OCI-LY7 (cell line): ENCODE measurements around the gene ASIP. TPM values are rescaled to one million over a fixed set of nuclear protein-coding genes. Genes with fewer than 3 reads are reported as not detected.

ENCODE experiments used
- BruUV-seq: library from RNA; stranded (reverse); fragments of 400-500 nt; replicated peaks from 2 replicates; lab custom pipeline; 2021; lab: Mats Ljungman, UMichigan
- CTCF ChIA-PET: fragments of 300-600 bp; sonication (Branson Sonifier 250); formaldehyde crosslinking; loops from one replicate; lab custom pipeline; 2022; ENCODE audit warnings: antibody characterized with exemption; ENCODE audit not compliant: unreplicated experiment; lab: Charles Lee
- POLR2A ChIA-PET: fragments of 300-600 bp; sonication (Branson Sonifier 250); formaldehyde crosslinking; loops from one replicate; lab custom pipeline; 2022; ENCODE audit warnings: antibody characterized with exemption; lab: Charles Lee
- DNase-seq: peaks from one replicate; pipeline ENCODE4 v3.0.0-alpha.2; 2015; ENCODE audit warnings: low spot score
- H2AFZ ChIP-seq: fragments of 200-600 bp; sonication (generic), shearing (Covaris generic); 2 replicates; pipeline ENCODE4 v1.6.1; 2014; ENCODE audit warnings: mild to moderate bottlenecking, antibody characterized with exemption, low read length, moderate library complexity
- H3K27ac ChIP-seq: fragments of 200-600 bp; sonication (generic); 2 replicates; pipeline ENCODE4 v1.5.1; 2014; ENCODE audit warnings: mixed run types, low read depth, mild to moderate bottlenecking, moderate library complexity, low read length, inconsistent platforms; ENCODE audit not compliant: poor library complexity, severe bottlenecking
- H3K36me3 ChIP-seq: fragments of 200-600 bp; sonication (generic); 2 replicates; pipeline ENCODE4 v1.6.1; 2014; ENCODE audit warnings: mild to moderate bottlenecking, antibody characterized with exemption, low read length, moderate library complexity, mixed read lengths; ENCODE audit not compliant: insufficient read depth
- H3K4me1 ChIP-seq: fragments of 200-600 bp; sonication (generic); 2 replicates; pipeline ENCODE4 v1.5.1; 2014; ENCODE audit warnings: mild to moderate bottlenecking, low read length; ENCODE audit not compliant: insufficient read depth, poor library complexity, severe bottlenecking
- H3K4me2 ChIP-seq: fragments of 200-600 bp; sonication (generic); 2 replicates; pipeline ENCODE4 v1.6.1; 2014; ENCODE audit warnings: mild to moderate bottlenecking, low read length
- H3K4me3 ChIP-seq: fragments of 200-600 bp; sonication (generic); 2 replicates; pipeline ENCODE4 v1.5.1; 2014; ENCODE audit warnings: mild to moderate bottlenecking, low read depth, low read length; ENCODE audit not compliant: poor library complexity, severe bottlenecking
- H3K79me2 ChIP-seq: fragments of 200-600 bp; sonication (generic); 2 replicates; pipeline ENCODE4 v1.6.1; 2016; ENCODE audit warnings: low read depth, mild to moderate bottlenecking, low read length, moderate library complexity, mixed read lengths; ENCODE audit not compliant: insufficient read depth
- H3K9me2 ChIP-seq: fragments of 200-600 bp; sonication (generic); 2 replicates; pipeline ENCODE4 v1.6.1; 2016; ENCODE audit warnings: mild to moderate bottlenecking, low read length, mixed read lengths; ENCODE audit not compliant: insufficient read depth
- H3K9me3 ChIP-seq: fragments of 200-600 bp; sonication (generic); 2 replicates; pipeline ENCODE4 v1.6.1; 2014; ENCODE audit warnings: mild to moderate bottlenecking, mixed run types, low read length, mixed read lengths
- H4K20me1 ChIP-seq: fragments of 200-600 bp; sonication (generic); 2 replicates; pipeline ENCODE4 v1.6.1; 2014; ENCODE audit warnings: mild to moderate bottlenecking, antibody characterized with exemption, low read length, moderate library complexity, mixed read lengths; ENCODE audit not compliant: insufficient read depth
- EZH2phosphoT487 ChIP-seq: fragments of 200-600 bp; sonication (generic); IDR thresholded peaks from 2 replicates; pipeline ENCODE4 v1.6.1; 2018; ENCODE audit warnings: low read depth, borderline replicate concordance, mild to moderate bottlenecking, mixed run types, antibody characterized with exemption, low read length, moderate library complexity, mixed read lengths
- intact Hi-C: fragments of 100-400 bp; cut with micrococcal nuclease; formaldehyde crosslinking; loops from one replicate; pipeline ENCODE4 v1.10.0; 2022; ENCODE audit not compliant: unreplicated experiment
- total RNA-seq, 2 experiments: library from RNA; depleted of rRNA in 1 of 2; stranded (reverse); fragments of >200 nt in 1 of 2; shearing (Covaris generic) in 1 of 2; gene quantifications; 2 replicates each; pipeline ENCODE4 v1.2.3, GENCODE V29; 2014 to 2022
- TF ChIP-seq, protein P1 (sequence below): fragments of 200-600 bp; sonication (generic); conservative IDR thresholded peaks from 2 replicates; pipeline ENCODE4 v1.5.1; 2014; ENCODE audit warnings: mild to moderate bottlenecking, antibody characterized with exemption, low read length, moderate library complexity, mixed read lengths

ASIP gene
- total RNA-seq, 2 experiments from 2014 or later: 0.32 to 0.82 TPM

DNA sequence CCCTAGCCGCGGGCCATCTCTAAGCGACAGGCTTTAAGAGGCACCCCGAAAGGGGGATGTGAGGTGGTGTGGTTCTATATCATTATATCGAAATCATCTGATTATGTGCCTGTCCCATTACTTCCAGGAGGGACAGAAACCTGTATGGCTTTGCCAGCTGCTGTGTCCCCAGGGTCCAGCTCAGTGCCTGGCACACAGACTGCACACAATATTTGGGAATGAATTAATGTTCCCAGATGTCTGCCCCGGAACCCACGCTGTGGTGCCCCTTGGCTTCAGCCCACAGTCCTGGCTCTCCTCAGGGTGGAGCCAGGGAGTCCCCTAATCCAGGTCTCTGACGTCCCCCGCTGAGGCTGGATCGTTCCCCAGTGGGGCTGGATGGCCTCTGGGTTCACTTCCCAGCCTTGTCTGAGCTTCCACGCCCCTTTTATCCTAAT lies 70.8 kb downstream of the ASIP start:
- H3K4me2 ChIP-seq: 0 out of 2 replicates have a peak overlapping the region, but pooled peaks have one; percentile 28
- H3K4me1 ChIP-seq: no peaks in the 10 kb centered on the region
- no peaks in the 10 kb centered on the region for H3K9me3 ChIP-seq
- no peak overlapping the region for H2AFZ ChIP-seq
- H3K27ac ChIP-seq: no peak overlapping the region
- no peaks in the 10 kb centered on the region for H3K36me3 ChIP-seq
- H4K20me1 ChIP-seq: no peaks in the 10 kb centered on the region
- DNase-seq: no peak
- intact Hi-C loops: loop anchor here (1.0 to 5.0 kb wide), 6 partner anchors 95 to 457 kb away; no protein-coding TSS in a partner anchor
- H3K9me2 ChIP-seq: no peaks in the 10 kb centered on the region
- BruUV-seq: no TSS peak
- H3K4me3 ChIP-seq: no peak overlapping the region
- H3K79me2 ChIP-seq: no peaks in the 10 kb centered on the region
- ChIA-PET POLR2A (interaction anchor here (0.7 to 1.6 kb wide), 6 partner anchors 8 to 218 kb away, joined by 3 to 6 read pairs (median 3); no protein-coding TSS in a partner anchor), CTCF (interaction anchor here (0.9 to 2.6 kb wide), 4 partner anchors 11 to 210 kb away, joined by 3 to 16 read pairs (median 7); partner anchors contain the start of gene DYNLRB1)
- TF ChIP-seq EZH2phosphoT487: no peak
- TF ChIP-seq, protein P1, sequence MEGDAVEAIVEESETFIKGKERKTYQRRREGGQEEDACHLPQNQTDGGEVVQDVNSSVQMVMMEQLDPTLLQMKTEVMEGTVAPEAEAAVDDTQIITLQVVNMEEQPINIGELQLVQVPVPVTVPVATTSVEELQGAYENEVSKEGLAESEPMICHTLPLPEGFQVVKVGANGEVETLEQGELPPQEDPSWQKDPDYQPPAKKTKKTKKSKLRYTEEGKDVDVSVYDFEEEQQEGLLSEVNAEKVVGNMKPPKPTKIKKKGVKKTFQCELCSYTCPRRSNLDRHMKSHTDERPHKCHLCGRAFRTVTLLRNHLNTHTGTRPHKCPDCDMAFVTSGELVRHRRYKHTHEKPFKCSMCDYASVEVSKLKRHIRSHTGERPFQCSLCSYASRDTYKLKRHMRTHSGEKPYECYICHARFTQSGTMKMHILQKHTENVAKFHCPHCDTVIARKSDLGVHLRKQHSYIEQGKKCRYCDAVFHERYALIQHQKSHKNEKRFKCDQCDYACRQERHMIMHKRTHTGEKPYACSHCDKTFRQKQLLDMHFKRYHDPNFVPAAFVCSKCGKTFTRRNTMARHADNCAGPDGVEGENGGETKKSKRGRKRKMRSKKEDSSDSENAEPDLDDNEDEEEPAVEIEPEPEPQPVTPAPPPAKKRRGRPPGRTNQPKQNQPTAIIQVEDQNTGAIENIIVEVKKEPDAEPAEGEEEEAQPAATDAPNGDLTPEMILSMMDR: no peak

DNA sequence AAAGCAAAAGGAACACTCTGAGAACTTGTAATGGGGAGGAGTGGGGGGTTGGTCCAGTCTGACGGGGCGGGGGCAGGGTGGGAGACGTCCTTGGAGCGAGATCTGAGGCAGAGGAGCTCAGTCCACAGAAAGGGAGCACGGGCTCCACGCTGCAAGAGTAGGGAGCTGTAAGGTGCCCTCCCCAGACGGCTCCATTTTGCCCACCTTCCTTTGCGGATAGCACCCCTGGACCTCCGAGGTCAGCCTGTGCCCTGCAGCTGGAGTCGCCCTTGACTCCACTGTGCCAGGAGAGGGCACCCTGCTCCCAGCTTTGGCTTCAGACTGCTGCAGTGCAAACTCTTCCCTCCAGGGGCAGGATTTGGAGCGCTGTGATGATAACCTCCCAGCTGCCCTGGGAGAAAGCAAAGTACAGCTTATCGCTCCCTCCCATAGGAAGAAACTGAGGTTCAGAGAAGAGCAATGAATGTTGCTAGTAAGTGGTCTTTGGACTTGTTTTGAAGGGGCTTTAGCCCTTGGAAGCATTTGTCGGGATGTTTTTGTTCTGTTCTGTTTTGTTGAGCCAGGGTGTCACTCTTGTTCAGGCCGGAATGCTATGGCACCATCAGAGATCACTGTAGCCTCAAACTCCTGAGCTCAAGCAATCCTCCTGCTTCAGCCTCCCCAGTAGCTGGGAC lies 71.5 kb downstream of the ASIP start:
- Histone ChIP-seq H3K9me3 (no peaks in the 10 kb centered on the region), H3K79me2 (no peaks in the 10 kb centered on the region), H3K9me2 (no peaks in the 10 kb centered on the region), H2AFZ (no peak overlapping the region), H3K4me2 (peak overlapping the region; percentile 28; the same call in 1 of the 2 replicates), H3K36me3 (no peaks in the 10 kb centered on the region), H3K4me1 (no peaks in the 10 kb centered on the region), H4K20me1 (no peaks in the 10 kb centered on the region), H3K27ac (no peak overlapping the region), H3K4me3 (no peak overlapping the region)
- intact Hi-C loops: loop anchor here (1.0 to 5.0 kb wide), 6 partner anchors 95 to 456 kb away; no protein-coding TSS in a partner anchor
- no TSS peak for BruUV-seq
- ChIA-PET POLR2A (interaction anchor here (0.7 to 1.6 kb wide), 8 partner anchors 8 to 217 kb away, joined by 3 to 6 read pairs (median 4); no protein-coding TSS in a partner anchor), CTCF (interaction anchor here (0.8 to 2.6 kb wide), 6 partner anchors 11 to 210 kb away, joined by 3 to 16 read pairs (median 4); partner anchors contain the start of genes DYNLRB1 and ITCH)
- peak; percentile 93 for DNase-seq
- TF ChIP-seq, protein P1: peak; percentile 100
- no peak for TF ChIP-seq EZH2phosphoT487
